Measurements from ENCODE around the gene ABR. TPM values are rescaled to one million over a fixed set of nuclear protein-coding genes. Genes with fewer than 3 reads are reported as not detected.

Gene ABR
- polyA plus RNA-seq, 12 donors, result 26.7 to 67.1 (median 33.2) TPM; not detected in 1

DNA sequence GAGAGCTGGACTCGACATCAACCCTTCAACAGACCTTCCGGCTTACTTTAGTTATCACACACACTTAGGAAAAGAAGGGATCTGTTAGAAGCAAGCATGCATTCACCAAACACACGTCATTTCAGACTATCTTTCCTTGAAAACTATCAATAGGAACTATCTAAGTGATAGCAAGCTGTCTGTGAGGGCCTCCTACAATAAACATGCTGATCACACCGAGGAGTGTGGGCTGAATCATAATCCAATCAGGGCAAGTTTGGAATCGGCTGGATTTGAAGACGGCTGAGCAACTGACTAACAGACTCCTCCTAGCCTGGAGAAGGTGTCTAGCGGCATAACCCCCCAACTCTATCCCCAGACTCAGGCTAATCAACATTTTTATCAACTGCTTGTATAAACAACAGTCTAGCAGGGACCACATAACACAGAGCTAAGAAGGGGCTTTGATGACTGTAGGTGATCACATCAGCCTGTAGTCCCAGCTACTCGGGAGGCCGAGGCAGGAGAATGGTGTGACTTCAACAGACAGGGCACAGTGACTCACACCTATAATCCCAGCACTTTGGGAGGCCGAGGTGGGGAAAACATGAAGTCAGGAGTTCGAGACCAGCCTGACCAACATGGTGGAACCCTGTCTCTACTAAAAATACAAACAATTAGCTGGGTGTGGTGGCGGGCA is 214.3 kb downstream of the ABR start:
- DNase-seq, result no peak

DNA sequence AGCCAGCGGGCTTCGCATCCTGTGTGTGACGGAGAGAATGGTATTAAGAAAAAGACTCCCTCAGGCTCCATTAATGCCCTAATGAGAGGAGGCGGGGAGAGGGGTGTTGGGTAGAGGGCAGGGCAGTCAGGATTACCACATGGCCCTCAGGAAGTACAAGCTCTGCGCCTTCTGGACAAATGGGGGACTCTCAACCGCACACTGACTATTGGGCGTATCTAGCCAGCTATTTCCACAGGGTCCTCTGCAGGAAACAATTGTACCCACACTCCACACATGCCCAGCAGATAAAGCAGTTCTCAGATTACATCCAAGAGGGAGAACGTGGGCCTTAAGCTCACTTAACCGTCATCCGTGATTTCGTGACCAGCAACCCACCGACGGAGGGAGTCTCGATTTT is 214.9 kb downstream of the ABR start:
- DNase-seq, result no peak

DNA sequence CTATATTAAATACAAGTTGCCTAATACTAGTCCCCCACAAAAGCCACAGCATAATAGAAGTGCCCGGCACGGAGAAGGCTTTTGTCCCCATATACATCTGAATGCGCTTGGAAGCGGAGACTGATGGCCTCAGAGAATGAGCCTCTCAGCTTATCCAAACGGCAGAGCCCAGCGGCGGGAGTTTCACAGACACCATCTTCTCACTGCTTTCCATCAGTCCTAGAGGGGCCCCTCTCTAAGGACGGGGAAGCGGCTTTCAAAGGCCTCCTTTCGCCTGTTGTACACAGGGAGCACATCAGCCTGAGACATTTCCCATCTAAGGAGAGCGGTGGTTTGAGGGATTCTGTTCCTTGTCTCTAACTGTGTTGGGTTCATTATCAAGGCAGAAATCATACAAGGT is 217.1 kb downstream of the ABR start:
- DNase-seq, result no peak

DNA sequence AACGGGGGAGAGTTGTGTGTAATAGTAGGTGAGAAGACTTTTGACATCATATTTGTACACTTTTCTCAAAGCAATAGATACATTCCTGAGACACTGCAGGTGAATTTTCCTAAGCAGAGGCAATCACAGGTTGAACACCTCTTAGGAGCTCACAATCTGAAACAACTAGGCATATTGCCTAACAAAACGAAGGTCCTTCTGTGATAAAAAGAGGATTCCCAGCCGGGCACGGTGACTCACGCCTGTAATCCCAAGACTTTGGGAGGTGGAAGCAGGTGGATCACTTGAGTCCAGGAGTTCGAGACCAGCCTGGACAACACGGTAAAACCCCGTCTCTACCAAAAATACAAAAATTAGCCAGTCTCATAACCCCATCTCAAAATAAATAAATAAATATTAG is 217.6 kb downstream of the ABR start:
- no peak for DNase-seq

DNA sequence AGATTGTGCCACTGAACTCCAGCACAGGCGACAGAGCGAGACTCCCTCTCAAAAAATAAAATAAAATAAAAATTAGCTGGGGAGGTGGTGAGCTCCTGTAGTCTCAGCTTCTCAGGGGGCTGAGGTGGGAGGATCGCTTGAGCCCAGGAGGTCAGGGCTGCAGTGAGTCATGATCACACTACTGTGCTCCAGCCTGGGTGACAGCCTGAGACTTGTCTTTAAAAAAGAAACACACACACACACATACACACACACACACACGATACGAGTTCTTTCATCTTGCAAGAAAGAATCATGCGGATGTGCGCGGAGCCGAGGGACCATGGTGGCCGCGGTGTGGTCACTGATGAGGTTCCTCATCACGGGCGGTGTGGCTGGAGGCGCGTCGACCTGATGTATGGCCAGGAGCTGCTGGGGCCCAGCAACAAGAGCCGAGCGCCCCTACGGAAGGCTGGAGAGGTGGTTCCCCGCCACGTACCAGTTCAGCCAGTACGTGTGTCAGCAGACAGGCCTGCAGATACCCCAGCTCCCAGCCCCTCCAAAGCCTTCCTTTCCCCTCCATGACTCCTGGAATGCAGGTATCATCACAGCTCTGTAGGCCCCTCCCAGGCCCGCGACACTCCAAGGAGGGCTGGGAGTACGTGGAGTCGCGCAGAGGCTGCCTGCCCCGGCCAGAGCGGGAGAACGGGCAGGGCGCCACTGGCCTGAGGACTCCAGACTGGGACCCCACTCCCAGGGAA is 220.9 kb downstream of the ABR start:
- DNase-seq, result no peak

DNA sequence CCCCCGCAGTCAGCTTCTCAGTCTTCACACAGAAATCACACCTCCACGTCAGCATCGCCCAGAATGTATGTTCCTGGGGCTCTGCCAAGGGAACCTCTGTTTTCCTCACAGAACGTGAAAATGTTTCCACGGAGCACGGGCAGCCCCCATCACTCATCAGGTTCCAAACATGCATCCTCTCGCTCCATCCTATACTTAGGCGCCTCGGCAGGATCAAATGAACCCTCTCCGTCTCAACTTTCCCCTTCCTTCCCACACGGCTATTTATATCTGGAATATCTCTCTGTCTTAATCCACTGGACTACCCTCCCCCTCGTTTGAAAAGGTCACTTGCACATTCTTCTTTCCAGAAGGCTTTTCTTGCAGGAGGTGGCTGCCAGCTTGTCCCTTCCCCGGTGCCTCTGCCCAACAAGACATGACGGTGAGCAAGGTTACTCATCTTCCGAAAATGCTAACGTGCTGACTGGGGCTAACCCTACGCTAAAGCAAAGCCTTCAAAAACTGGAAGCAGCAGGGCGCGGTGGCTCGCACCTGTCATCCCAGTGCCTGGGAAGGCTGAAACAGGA is 221.8 kb downstream of the ABR start:
- DNase-seq, result no peak

DNA sequence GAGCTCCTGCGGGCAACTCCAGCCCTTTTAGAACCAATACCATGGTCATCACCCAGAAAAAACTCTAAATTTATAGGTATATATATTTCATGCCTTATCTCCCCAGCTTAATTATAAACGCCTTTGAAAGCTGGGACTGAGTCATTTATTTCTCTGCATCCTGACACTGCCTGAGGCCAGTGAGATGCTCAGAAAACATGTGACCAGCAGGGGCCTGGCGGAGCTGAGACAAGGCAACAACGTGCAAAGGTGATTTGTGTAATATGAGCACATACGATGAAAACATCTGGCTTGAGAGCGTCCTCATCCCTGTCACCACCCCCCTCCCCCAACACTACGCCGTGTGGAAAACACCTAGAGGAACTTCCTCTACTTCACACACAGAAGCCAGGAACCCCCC is 222.9 kb downstream of the ABR start:
- DNase-seq, result no peak

DNA sequence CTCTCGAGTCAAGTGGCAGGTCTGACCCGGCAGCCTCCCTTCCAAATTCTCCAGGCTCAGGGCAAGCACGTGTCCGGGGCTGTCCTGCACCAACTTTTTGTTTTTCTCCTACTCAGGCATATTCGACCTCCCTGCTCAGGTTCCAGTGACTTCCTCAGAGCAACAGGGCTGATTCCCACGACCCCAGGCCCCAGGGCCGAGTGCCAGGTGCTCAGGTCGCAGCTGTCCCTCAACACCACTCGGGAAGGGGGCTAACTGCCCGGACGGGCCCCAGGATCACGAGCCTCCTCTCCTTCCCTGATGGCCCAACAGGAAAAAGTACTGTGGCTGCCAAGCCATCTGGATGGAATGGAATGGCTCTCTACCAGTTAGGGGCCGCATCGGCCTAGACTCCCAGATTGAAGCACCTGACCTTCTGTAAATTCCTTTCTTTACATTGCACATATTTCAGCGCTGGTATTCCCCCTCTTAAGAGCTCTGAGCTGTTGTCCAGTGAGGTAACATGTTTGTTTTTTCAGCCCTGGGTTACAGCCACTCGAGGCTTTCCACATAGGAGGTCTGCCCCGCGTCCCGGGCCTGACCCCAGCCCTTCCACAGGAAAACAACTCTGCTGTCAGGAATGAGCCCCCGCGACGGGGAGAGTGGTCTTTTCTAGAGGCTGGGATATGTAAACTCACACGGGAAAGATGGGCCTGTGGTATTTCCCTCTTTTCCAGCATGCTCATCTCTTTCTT is 225.2 kb downstream of the ABR start:
- peak; percentile 55 for DNase-seq

DNA sequence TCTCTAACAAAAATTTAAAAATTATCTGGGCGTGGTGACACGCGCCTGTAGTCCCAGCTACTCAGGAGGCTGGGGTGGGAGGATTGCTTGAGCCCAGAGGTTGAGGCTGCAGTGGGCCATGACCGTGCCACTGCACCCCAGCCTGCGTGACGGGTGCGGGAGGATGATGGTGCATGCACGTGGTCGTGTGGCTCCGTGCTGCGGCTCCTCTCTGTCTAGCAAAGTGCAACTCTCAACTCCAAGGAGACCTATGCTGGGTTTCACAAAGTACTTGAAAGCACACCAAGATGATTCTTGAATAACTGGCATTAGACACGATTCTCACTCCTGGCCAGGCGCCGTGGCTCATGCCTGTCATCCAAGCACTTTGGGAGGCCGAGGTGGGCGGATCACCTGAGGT is 226.0 kb downstream of the ABR start:
- no peak for DNase-seq

Other genes starting within 250 kb of the ABR start
- 10 to 100 TPM in 11 of 12 donors, not detected in 1; 46.4 to 92.7 (median 52.4) TPM for gene NXN, start 200.2 kb downstream of the ABR start, polyA plus RNA-seq (ENCODE audit: insufficient read length in 12 of 12)
- 10 to 100 TPM in 11 of 12 donors, not detected in 1; 11.3 to 17.8 (median 14.2) TPM for gene TIMM22, start 182.9 kb downstream of the ABR start, polyA plus RNA-seq (ENCODE audit: insufficient read length in 12 of 12)
- not detected for gene BHLHA9, start 90.5 kb upstream of the ABR start, polyA plus RNA-seq (ENCODE audit: insufficient read length in 12 of 12)
- under 1 TPM in 3 of 12 donors, not detected in 9; 0.04 to 0.18 (median 0.06) TPM for gene TRARG1, start 99.7 kb upstream of the ABR start, polyA plus RNA-seq (ENCODE audit: insufficient read length in 12 of 12)
- 1,000 to 10,000 TPM in 1 of 12 donors, 100 to 1,000 TPM in 11; 722 to 1,233 (median 783) TPM for gene YWHAE, start 220.2 kb upstream of the ABR start, polyA plus RNA-seq (ENCODE audit: insufficient read length in 12 of 12)

All from muscle of arm (tissue), 12 donors.